NCI-H748 (cell line): ENCODE data around the gene PITRM1.
"Not testable (repeated sequence)": the region's sequence is repeated elsewhere in the genome, so short reads cannot be mapped to it uniquely, and the experiment has no call there.

ENCODE experiments used
- DNase-seq: peaks from one replicate; lab custom pipeline; 2025; ENCODE audit not compliant: unreplicated experiment; lab: John Stamatoyannopoulos, UW

PITRM1 gene

DNA sequence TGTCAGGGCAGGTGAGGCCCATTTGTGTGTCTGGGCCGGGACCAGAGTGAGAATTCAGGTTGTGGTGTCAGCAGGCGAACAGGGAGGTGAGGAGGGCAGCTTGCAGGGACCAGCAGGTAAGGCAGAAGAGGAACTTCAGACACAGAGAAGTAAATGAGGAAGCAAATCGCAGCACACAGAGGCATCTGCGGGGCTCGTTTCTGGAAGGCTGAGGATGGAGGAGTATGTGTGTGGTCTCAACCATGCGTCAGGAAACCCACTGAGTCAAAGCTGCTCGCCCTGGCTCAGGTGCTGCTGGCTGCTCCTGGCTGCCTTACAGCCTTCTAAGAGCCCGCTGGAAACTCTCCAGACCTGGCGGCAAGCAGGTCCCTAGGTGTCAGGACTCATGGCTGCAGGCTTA lies 26.9 kb upstream of the PITRM1 start:
- DNase-seq: no peak

DNA sequence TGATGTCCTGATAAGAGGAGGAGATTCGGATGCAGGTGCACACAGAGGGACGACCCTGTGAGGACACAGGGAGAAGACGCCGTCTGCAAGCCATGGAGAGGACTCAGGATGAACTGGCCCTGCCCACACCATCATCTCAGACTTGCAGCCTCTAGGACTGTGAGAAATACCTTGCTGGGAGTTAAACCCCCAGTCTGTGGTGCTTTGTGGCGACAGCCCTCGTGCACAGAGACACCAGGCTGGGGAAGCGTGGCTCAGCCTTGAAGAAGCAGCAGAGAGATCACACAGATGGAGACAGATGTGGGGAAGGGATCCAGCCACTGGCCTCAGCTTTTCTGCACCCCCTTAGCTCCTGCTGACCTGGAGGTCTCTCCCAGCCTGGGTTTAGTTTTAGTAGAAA lies 26.3 kb upstream of the PITRM1 start:
- DNase-seq: no peak

DNA sequence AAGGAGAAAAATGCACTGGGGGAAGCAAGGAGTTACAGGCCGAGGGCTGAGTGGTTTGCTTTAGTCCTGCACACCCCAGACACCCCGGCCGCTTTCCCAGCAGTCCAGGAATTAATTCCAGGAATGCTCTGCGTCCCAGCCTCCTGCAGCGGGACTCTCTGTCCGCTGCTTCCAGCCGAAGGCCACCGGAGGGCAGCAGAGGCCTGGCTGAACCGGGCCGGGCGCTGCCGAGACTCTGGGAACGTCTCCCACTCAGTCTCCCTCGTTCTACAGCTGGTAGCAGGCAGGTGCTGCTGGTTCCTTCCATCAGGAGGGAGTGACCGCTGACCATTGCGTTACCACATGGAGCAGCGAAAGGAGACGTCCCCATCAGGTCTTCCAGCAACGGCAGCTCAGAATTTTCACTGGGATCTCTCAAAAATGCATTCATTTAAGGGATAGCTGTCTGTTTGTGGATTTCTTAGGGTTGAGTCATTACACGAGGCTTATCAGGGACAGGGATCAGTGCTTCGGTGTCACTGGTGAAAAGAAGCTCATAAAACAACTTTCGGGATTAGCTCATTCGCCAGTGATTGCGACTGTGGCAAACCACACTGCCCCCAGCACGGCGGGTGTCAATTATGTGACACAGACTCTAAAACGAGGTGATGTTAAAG lies 24.9 kb upstream of the PITRM1 start:
- DNase-seq: peak; percentile 85

DNA sequence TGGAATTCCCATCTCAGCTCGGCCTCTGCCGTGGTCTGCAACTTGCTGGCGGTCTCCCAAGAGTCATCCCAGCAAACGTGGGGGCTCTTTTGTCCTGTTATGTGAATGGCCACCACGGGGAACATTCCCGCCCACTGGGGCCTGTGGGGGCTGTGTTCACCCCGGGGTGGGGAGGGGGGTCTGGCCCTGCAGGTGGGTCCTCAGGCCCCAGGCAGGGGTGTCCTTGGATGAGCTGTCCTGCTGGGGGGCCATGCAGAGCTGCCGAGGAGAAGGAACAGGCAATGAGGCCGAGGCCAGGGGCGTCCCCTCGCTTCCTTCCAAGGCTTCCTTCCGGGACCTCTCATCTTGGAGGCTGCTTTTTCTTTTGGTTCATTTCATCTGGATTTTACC lies 24.4 kb upstream of the PITRM1 start:
- no peak for DNase-seq

DNA sequence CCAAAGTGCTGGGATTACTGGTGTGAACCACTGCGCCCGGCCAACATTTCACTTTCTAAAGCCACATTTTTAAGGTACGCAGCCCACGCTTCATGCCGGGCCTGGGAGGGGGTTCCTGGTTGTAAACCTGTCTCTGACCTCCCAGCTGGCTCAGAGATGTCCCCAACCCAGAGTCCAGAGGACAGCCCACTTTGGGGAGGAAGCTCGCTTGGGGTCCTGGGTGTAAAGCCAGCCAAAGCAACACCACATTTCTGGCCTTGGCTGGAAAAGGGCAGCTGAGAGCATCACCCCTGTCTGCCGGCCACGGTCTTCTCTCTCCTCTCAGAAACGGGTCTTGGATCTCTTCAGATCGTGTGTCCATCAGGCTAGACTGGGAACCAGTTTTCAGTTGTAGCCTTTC lies 23.9 kb upstream of the PITRM1 start:
- no peak for DNase-seq

DNA sequence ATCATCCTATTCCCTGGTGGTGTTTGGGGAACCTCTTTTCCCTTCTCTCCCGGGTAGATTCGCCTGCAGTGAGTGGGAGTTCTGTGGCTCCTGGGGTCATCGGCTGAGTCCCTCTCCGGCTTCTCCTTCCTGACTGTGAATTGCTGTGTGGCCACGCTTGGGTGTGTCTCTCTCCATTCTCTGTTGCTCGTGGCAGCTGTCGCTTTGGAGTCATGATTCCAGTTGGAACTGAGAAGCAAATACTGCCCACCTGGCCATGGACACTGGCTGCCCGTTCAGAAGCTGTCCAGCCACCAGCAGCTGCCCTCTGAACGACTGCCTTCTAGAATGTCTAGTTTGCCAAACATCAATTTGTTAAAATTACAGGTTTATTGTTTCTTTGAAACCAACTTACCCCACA lies 23.1 kb upstream of the PITRM1 start:
- DNase-seq: peak; percentile 57

DNA sequence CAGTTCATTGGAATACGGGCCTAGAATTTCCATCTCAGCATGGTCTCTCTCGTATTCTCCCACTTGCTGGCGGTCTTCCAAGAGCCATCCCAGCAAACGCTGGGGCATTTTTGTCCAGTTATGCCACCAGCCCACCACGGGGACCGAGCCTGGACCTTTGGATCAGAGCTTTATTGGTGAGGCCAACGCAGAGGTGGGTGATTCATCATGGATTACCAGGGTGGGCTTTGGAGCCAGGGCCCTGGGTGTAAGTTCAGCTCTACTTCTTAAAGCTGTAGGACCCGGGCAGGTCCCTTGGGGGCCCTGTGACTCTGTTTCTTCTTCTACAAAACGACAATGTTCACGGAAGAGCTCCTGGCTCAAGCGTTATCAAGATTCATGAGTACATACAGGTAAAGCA lies 22.7 kb upstream of the PITRM1 start:
- no peak for DNase-seq

DNA sequence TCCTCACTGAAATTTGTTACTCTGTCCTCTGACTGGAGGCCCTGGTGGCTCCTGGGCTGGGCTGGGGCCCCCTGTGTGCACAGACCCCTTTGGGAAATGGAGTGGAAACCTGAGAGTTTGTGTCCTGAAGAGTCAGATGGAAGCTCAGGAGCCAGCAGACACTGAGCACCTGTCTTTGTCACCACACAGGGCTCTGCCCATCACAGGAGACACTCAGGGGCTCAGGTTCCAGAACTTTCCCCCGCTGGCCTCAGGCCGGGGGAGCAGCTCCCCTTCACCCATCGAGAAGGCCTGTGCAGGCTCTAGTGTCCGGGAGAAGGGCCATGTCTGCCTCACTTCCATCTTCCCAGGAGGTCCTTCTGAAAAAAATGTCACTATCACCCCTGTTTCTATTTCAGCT lies 22.3 kb upstream of the PITRM1 start:
- no peak for DNase-seq

DNA sequence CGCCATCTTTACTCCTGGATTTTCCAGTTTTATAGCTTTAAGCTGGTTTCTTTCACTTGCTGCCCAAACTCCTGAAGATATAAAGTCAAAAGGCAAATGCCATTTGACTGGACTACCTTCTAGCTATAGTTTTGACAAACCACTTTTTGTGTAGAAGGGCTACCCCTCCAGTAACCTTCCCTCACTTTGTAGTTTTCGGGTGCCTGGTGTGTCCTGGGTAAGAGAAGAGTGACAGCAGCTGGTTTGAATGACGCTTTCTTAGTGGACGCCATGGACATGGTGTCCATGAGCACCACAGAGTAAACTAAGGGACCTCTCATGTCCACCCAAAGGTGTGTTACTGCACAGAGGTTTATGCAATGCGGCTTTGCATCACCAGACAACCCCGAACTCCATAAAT lies 21.2 kb upstream of the PITRM1 start:
- no peak for DNase-seq

DNA sequence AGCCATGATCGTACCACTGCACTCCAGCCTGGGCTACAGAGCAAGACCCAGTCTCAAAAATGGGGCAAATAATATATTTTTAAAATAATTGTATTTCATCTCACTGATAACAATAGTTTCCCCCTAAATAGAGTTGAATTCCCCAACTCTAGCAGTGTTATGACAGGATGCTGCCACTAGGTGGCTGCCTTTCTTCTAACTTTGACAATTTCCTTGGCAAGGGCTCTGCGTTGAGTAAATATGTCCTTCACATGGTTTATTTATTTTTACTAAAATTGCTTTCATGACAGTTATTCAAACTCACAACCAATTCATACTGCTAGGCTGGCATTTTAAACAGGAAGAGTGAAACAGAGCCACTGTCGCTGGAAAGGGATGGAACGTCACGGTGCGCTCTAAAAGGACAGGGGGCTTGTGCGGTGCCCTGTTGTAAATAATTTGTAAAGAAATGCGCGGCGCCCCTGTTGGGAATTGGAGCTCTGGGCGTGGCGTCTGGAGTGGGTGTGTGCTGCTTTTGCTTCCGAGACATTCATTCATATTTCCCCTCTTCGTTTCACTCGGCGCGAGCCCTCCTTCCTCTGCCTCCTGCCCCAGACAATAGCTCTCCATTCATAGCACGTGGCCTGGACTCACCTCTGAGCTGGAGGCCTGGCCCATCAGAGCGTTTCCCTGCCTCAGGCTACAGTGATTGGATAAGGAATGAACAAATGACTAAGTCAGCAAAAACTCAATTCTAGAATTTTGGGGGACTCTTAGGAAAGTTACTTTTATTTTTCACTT lies 20.5 kb upstream of the PITRM1 start:
- DNase-seq: peak; percentile 86

DNA sequence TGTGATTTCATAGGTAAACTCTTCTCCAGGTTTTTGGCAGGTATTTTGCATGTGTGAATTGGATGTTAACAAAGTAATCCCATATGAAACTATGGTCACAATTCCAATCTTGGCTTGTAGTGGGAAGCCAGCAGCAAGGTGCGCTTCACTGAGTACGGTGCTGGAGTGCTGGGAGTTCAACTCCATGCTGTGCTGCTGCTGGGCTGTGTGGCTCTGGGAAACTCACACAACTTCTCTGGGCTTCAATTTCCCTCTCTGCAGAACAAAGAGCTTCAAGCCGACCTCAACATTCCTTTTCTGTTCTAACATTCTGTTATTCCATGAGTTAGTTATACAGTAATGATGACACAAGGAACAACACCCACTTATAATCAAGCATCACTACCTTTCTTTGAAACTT lies 18.2 kb upstream of the PITRM1 start:
- no peak for DNase-seq

DNA sequence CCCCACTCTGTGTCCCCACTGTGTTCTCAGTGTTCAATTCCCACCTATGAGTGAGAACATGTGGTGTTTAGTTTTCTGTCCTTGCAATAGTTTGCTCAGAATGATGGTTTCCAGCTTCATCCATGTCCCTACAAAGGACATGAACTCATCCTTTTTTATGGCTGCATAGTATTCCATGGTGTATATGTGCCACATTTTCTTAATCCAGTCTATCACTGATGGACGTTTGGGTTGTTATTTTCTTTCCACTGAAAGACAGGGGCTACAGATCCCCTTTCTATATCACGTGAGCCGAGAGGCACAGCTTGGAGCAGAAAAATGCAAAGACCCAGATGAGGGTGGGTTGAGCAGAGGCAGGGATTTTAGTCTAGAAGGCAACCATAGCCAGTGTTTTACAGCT lies 14.6 kb upstream of the PITRM1 start:
- not testable (repeated sequence) for DNase-seq

DNA sequence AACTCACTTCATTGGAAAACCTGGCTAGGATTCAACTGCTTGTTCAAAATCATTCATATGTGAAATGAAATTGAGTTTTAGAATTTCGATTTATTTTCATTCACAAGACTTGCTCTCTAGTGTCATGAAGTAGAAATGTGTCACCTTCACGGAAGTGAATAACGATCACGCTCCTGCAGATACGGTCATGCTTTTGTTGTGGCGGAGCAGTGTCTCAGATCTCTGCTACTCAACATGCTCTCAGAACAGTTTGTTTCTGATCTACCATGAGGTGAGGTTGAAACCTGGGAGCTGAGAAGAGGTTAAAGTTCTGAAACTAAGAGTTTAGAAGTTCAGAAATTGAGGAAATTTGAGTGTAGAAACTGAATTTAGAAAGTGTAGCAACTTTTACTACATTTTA lies 13.8 kb upstream of the PITRM1 start:
- DNase-seq: no peak

DNA sequence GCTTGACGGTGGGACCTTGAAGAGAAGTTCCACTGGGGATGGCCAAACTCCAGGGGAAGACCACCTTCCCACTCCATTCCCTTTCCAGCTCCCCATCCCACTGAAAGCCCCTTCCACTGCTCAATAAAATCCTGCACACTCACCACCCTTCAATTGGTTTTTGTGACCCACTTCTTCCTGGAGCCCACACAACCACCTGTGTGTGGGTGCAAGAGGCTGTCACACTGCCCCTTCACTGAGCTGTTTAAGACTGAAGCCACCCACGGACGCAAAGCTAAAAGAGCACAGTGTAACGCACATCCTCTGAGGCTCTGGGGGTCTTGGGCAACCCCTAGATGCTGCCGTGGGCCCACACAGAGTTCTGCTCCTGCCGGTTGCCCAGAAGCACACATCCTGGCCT lies 12.8 kb upstream of the PITRM1 start:
- DNase-seq: no peak

DNA sequence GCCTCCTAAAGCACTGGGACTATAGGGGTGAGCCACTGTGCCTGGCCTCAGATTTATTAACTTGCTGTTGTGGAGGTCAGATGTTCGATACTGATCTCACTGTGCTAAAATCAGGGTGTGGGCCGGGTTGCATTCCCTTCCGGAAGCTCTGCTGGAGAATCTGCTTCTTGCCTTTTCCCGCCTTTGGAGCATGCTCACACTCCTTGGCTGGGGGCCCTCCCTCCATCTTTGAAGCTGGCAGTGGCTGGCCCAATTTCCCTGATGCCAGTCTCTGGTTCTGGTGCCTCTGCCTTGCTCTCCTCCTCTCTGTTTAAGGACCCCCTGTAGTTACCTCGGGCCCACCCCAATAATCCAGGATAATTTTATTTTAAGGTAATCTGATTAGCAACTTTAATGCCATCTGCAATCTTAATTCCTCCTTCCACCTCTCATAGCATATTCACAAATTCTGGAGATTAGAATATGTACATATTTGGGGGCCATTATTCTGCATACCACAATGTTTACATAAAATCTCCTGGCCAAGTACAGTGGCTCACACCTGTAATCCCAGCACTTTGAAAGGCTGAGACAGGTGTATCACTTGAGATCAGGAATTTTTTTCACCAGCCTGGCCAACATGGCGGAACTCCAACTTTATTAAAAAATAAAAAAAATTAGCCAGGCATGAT lies 7.9 kb upstream of the PITRM1 start:
- DNase-seq: no peak

DNA sequence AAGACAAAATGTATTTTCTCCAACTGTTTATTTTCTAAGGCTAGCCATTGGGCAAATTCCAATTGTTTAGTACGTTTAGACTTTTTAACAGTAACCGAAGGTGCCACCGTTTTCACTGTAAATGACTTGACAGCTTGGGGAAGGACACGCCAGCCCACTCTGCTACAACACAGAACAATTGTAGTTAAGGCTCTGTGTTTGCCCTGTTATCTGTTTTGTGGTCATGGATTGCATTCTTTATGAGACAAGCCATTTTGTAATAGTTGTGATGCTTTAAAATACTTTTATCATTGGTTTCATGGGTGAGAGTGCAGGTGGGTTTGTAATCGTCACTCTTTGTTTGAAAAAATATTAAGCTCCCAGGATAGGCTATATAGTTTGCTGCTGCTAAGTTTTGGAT lies 6.6 kb upstream of the PITRM1 start:
- DNase-seq: no peak

DNA sequence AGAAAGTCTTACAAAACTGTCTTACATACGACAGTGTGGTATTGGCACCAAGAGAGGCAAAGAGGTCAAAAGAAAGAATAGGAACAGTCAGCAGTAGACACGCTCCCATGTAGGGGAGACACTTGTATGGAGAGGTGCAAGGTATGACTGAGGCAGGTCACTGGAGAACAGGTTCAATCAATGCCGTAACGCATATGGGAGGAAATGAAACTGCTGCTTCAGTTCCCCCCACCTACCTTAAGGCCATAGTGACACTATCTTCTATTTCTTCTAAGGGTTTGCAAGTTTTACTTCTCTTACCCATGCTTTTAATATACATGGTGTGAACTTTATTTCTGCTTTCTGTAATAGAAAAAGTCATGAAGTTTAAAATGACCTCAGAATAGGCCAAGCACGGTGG lies 5.5 kb upstream of the PITRM1 start:
- DNase-seq: no peak

DNA sequence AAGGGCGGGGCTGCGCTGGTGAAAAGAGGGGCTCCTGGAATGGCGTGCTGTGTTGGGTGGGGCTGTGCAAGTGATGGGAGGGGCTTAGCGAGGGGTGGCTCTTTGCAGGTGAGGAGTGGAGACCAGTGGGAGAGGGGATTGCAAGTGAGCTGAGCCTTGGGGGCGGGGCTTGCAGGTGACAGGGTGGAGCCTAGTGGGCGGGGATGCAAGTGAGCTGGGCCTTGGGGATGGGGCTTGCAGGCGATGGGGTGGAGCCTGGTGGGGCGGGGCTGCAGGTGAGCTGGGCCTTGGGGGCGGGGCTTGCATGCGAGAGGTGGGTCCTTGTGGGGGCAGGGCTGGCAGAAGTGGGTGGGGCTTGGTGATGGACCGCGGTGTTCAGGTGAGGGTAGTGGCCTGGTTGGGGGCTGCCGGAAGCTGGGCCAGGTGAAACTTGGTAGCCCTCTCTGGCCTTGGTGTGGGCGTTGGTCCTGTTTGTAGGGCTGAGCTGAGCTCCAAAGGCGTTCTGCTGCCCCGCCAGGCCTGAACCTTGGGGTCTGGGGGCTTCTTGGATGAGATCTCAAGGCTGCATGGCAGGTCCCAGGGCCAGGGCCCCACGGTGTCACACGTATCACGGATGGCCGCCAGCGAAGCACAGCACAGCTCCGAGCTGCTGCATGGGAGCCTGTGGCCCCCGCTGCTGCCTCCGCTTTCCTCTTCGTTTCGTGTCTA lies 743 bp upstream of the PITRM1 start:
- DNase-seq: peak; percentile 95

DNA sequence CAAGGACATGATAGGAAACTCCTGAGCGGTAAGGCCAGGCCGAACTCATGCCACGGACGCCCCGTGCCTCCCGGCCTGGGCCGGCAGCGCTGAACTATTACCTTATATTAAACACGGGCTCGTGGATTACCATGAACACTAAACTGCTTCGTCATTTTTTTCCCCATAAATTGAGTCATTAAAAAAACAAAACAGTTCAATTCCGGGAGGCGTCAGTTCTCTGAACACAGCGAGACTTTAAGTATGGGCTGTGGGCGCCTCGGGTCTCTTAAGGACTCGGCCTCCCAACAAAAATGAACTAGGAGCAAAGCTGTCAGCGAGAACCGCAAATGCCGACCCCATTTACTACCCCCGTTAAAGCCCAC lies 519 bp downstream of the PITRM1 start:
- peak; percentile 34 for DNase-seq

DNA sequence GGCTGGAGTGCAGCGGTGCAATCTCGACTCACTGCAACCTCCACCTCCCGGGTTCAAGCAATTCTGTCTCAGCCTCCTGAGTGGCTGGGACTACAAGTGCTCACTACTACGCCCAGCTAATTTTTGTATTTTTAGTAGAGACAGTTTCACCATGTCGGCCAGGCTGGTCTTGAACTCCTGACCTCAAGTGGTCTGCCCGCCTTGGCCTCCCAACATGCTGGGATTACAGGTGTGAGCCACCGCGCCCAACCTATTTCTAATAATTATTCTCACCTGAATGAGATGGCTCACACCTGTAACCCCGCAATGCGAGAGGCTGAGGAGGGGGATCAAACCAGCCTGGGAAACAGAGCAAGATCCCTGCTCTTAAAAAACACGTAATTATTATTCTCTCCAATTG lies 1.1 kb downstream of the PITRM1 start:
- DNase-seq: not testable (repeated sequence)

DNA sequence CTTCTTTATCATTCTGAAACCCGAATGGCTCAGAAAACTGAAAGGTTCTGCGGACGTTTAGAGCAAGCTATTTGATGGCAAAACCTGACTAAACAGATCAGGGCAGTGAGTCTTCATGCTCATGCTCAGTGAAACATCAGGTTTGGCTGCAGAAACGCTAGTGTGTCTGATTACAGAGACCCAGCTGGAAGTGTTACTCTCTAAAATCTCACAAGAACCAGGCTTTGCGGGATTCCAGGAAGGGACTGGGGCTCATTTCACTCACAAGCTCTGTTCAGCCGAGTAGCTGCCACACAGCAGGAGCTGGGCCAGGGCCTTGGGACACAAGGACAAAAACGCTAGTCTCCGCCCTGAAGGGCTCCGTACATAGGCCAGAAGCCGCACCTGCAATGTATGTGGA lies 2.9 kb downstream of the PITRM1 start:
- DNase-seq: no peak

DNA sequence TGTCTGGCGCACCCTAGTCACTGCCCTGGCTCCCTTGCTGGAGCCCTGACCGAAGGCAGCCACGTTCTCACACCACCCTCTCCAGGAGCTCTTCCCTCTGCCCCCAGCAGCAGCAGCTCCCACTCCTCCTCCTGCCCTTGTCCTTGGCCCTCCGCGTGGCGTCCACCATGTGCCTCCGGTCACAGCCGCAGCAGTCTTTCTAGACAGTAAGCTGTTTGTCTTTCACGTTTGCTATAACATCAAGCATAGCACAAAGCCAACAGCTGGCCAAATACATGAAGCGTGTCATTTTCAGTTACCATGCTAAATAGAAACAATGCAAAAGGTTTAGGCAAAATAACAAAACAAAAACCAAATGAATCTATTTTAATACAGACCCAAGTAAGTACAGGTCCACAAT lies 3.3 kb downstream of the PITRM1 start:
- peak; percentile 3 for DNase-seq
